Erythroblast (primary cell): Measurements from ENCODE around the gene NRG2.

ENCODE experiments used
- GATA1 ChIP-seq: IDR thresholded peaks from 2 replicates; pipeline ENCODE4 v1.6.1; 2011; ENCODE audit warnings: low read depth, mild to moderate bottlenecking, control low read depth, low read length, moderate library complexity
- POLR2A ChIP-seq: IDR thresholded peaks from 2 replicates; pipeline ENCODE4 v1.6.1; 2011; ENCODE audit warnings: mild to moderate bottlenecking, low read length

- no peak for TF ChIP-seq POLR2A
- no peak for TF ChIP-seq GATA1
These were observed 221.1 kb downstream of the NRG2 start for GRCh38 chr5:139821806-139822552.
